Esophagus muscularis mucosa (tissue), 3 donors: ENCODE measurements around the gene SETD5.

Source experiments
- CTCF ChIP-seq, 3 experiments: fragments of 200-600 bp in 2 of 3; fragments of 450-650 bp in 1 of 3; sonication (generic) in 2 of 3; IDR thresholded peaks; one replicate each; pipeline ENCODE4 v1.5.1; 2017 to 2019; ENCODE audit warnings: antibody characterized with exemption in 3 of 3, mild to moderate bottlenecking in 2 of 3, moderate library complexity in 1 of 3
- POLR2AphosphoS5 ChIP-seq, 2 donors: sonication (generic); formaldehyde crosslinking; IDR thresholded peaks; one replicate each; pipeline ENCODE4 v1.6.1; 2017; ENCODE audit warnings: antibody characterized with exemption in 2 of 2

GRCh38 chr3:9414826-9415225 is 17.4 kb downstream of the SETD5 start:
- no peak for TF ChIP-seq POLR2AphosphoS5 (IDR thresholded peaks at IDR 0.05)
- no peak for TF ChIP-seq CTCF (IDR thresholded peaks at IDR 0.05)
